Measurements from ENCODE around the gene NME7.
"Not testable (repeated sequence)": the region's sequence is repeated elsewhere in the genome, so short reads cannot be mapped to it uniquely, and the experiment has no call there.

Gene NME7

GRCh38 chr1:169363046-169363730 is 4.4 kb downstream of the NME7 start:
- Mint-ChIP-seq H3K36me3 (ENCODE audit: low read depth) (peaks cover 6% of the 10 kb centered on the region), H3K4me1 (ENCODE audit: low read depth) (peaks cover 30% of the 10 kb centered on the region), H3K9me3 (peaks cover 5% of the 10 kb centered on the region), H3K4me3 (no peak overlapping the region), H3K27ac (peak overlapping the region; percentile 77), H3K27me3 (no peaks in the 10 kb centered on the region)
- peak; percentile 44 for DNase-seq

DNA sequence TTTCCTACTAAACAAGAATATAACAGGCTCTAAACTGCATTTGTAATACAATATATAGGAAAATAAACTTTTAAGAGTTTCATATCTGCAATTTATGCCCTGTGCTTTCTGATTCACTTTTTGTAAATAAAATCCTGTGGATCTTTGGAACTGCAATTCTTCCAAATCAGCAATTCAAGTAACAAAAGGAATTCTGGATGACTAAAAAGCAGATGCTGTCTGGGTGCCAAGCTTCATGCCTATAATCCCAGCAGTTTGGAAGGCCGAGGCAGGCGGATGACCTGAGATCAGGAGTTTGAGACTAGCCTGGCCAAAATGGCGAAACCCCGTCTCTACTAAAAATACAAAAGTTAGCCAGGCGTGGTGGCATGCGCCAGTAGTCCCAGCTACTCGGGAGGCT is 6.3 kb downstream of the NME7 start:
- Mint-ChIP-seq H3K27ac (no peak overlapping the region), H3K4me3 (no peak overlapping the region)
- DNase-seq = no peak

GRCh38 chr1:169360415-169360814 is 7.2 kb downstream of the NME7 start:
- Mint-ChIP-seq H3K36me3 (ENCODE audit: low read depth) (peaks cover 6% of the 10 kb centered on the region), H3K9me3 (peaks cover 5% of the 10 kb centered on the region), H3K27ac (no peak overlapping the region), H3K4me1 (ENCODE audit: low read depth) (peaks cover 30% of the 10 kb centered on the region), H3K27me3 (no peaks in the 10 kb centered on the region), H3K4me3 (no peak overlapping the region)
- DNase-seq = no peak

More for the DNA sequence above, 6.3 kb downstream of the NME7 start:
- Mint-ChIP-seq H3K27me3 (no peaks in the 10 kb centered on the region), H3K4me1 (ENCODE audit: low read depth) (peaks cover 30% of the 10 kb centered on the region), H3K9me3 (peaks cover 5% of the 10 kb centered on the region), H3K36me3 (ENCODE audit: low read depth) (peaks cover 6% of the 10 kb centered on the region)

GRCh38 chr1:169348383-169349036 is 19.1 kb downstream of the NME7 start:
- no peak overlapping the region for H3K4me3 Mint-ChIP-seq
- no peak for DNase-seq
- no peaks in the 10 kb centered on the region for H3K27me3 Mint-ChIP-seq

DNA sequence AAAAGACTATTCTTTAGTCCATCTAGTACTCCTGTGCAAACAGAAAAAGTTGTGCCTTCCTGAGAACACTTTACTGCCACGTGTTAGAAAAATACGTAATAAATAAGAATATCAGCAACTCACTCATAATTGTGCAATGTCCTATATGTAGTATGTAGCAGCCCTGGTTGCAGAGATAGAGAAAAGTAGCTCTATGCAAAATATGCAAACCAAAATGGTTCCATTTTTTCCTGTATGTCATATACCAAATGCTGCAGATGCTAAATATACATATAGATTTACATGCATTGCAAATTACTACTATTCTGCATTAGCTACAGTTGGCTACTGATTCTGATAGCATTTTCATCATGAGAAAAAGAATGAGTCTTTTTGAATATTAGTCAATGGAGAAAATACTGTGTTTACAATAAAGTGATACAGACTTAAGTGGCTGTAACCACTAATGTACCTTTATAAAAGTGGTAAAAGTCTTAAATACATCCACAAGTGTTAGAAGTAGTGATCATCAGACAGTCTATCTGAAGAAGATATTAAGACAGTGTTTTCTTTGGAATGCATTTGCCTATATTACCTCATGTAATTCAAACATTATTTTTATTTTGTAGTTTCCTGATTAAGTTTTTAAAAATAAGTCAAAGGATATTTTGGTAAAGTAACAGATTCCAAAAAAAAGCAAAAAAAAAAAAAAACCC is 19.8 kb downstream of the NME7 start:
- Mint-ChIP-seq H3K36me3 (ENCODE audit: low read depth) (no peaks in the 10 kb centered on the region), H3K4me1 (ENCODE audit: low read depth) (peaks cover 18% of the 10 kb centered on the region), H3K4me3 (no peak overlapping the region), H3K9me3 (no peaks in the 10 kb centered on the region), H3K27me3 (no peaks in the 10 kb centered on the region), H3K27ac (no peak overlapping the region)
- DNase-seq = no peak

More at GRCh38 chr1:169348383-169349036, 19.1 kb downstream of the NME7 start:
- Mint-ChIP-seq H3K36me3 (ENCODE audit: low read depth) (peaks cover 2% of the 10 kb centered on the region), H3K4me1 (ENCODE audit: low read depth) (peaks cover 18% of the 10 kb centered on the region), H3K9me3 (no peaks in the 10 kb centered on the region), H3K27ac (no peak overlapping the region)

DNA sequence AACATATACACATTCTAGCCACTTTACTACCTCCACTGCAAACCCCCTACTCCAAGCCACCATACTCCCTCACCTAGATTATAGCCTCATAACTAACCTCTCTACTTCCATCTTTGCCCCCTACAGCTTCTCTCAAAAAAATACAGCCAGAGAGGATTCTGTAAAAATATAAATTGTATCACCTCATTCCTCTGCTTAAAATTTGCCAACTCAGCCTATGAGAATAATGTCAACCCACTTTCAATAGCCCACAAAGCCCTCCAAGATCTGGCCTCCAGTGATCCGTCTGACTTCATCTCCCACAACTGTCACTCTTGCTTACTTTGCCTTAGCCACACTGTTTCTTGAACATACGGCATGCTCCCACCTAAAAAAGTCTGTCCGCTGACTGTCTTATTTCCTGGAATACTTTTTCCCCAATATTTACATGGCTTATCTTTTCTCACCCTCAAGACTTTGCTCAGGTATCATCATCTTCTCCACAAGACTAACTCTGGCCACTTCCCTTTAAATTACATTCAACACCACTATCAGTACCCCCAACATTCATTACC is 21.5 kb downstream of the NME7 start:
- no peak overlapping the region for H3K27ac Mint-ChIP-seq
- H3K4me3 Mint-ChIP-seq = no peak overlapping the region
- H3K4me1 Mint-ChIP-seq (ENCODE audit: low read depth) = peaks cover 4% of the 10 kb centered on the region
- no peaks in the 10 kb centered on the region for H3K36me3 Mint-ChIP-seq (ENCODE audit: low read depth)
- no peak for DNase-seq
- no peaks in the 10 kb centered on the region for H3K27me3 Mint-ChIP-seq
- no peaks in the 10 kb centered on the region for H3K9me3 Mint-ChIP-seq

GRCh38 chr1:169345511-169345910 is 22.1 kb downstream of the NME7 start:
- H3K27me3 Mint-ChIP-seq = no peaks in the 10 kb centered on the region
- no peak overlapping the region for H3K4me3 Mint-ChIP-seq
- H3K4me1 Mint-ChIP-seq (ENCODE audit: low read depth) = peaks cover 5% of the 10 kb centered on the region
- no peak for DNase-seq
- no peaks in the 10 kb centered on the region for H3K36me3 Mint-ChIP-seq (ENCODE audit: low read depth)
- no peaks in the 10 kb centered on the region for H3K9me3 Mint-ChIP-seq
- H3K27ac Mint-ChIP-seq = no peak overlapping the region

DNA sequence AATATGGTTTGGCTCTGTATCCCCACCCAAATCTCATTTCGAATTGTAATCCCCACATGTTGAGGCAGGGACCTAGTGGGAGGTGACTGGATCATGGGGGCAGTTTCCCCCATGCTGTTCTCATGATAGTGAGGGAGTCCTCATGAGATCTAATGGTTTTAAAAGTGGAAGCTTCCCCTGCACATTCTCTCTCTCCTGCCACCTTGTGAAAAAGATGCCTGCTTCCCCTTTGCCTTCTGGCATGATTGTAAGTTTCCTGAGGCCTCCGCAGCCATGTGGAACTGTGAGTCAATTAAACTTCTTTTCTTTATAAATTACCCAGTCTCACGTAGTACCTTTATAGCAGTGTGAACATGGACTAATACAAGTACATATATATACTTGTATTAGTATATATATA is 25.5 kb downstream of the NME7 start:
- not testable (repeated sequence) for H3K36me3 Mint-ChIP-seq (ENCODE audit: low read depth); DNase-seq; H3K27ac Mint-ChIP-seq; H3K27me3 Mint-ChIP-seq; H3K4me3 Mint-ChIP-seq; H3K9me3 Mint-ChIP-seq
- peaks cover 18% of the 10 kb centered on the region for H3K4me1 Mint-ChIP-seq (ENCODE audit: low read depth)

DNA sequence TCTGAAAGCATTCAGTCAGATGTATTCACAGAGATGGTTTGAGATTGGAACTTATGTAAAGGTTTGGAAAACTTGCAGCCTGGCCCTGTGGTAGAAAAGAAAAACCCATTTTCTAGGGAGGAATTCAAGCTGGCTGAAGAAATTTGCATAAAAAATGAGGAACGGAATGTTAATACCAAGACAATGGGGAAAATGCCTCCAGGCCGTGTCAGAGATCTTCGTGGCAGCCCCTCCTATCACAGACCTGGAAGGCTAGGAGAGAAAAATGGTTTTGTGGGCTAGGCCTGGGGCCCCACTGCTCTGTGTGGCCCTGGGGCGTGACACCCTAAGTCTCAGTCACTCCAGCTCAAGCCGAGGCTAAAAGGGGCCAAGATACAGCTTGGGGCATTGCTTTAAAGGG is 26.7 kb downstream of the NME7 start:
- no peaks in the 10 kb centered on the region for H3K9me3 Mint-ChIP-seq
- H3K36me3 Mint-ChIP-seq (ENCODE audit: low read depth) = peaks cover 11% of the 10 kb centered on the region
- H3K4me3 Mint-ChIP-seq = no peak overlapping the region
- no peaks in the 10 kb centered on the region for H3K27me3 Mint-ChIP-seq
- H3K4me1 Mint-ChIP-seq (ENCODE audit: low read depth) = peaks cover 18% of the 10 kb centered on the region
- H3K27ac Mint-ChIP-seq = no peak overlapping the region
- DNase-seq = no peak

DNA sequence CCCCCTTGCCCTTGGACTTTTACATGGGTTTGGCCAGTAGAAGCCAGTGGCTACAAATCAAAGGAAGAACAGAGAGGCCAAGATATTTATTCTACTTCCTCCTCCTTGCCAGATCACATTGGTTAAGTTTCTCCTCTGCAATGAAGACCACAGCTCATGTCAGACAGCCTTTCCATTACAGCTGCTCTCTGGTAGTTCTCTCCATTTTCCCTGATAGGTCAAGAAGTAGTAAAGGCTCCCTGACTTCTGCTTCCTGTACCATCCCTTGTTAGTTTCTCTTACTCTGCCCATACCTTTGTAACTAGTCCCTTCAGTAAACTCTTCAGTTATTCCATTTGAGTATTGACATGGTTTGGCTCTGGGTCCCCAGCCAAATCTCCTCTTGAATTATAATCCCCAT is 27.8 kb downstream of the NME7 start:
- H3K27ac Mint-ChIP-seq = peak overlapping the region; percentile 1
- H3K4me1 Mint-ChIP-seq (ENCODE audit: low read depth) = peaks cover 19% of the 10 kb centered on the region
- H3K27me3 Mint-ChIP-seq = no peaks in the 10 kb centered on the region
- H3K36me3 Mint-ChIP-seq (ENCODE audit: low read depth) = peaks cover 19% of the 10 kb centered on the region
- H3K9me3 Mint-ChIP-seq = peaks cover 3% of the 10 kb centered on the region
- no peak for DNase-seq
- no peak overlapping the region for H3K4me3 Mint-ChIP-seq

GRCh38 chr1:169338617-169339016 is 29.0 kb downstream of the NME7 start:
- H3K27ac Mint-ChIP-seq = no peak overlapping the region
- no peaks in the 10 kb centered on the region for H3K27me3 Mint-ChIP-seq
- no peak overlapping the region for H3K4me3 Mint-ChIP-seq
- peaks cover 30% of the 10 kb centered on the region for H3K4me1 Mint-ChIP-seq (ENCODE audit: low read depth)
- peaks cover 24% of the 10 kb centered on the region for H3K36me3 Mint-ChIP-seq (ENCODE audit: low read depth)
- peaks cover 8% of the 10 kb centered on the region for H3K9me3 Mint-ChIP-seq
- DNase-seq = no peak

- not testable (repeated sequence) for H3K27me3 Mint-ChIP-seq
These were observed 30.5 kb downstream of the NME7 start for GRCh38 chr1:169336947-169337715.

DNA sequence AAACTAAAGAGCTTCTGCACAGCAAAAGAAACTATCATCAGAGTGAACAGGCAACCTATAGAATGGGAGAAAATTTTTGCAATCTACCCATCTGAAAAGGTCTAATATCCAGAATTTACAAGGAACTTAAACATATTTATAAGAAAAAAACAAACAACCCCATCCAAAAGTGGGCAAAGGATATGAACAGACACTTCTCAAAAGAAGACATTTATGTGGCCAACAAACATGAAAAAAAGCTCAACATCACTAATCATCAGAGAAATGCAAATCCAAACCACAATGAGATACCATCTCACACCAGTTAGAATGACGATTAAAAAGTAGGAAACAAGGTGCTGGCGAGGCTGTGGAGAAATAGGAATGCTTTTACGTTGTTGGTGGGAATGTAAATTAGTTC is 32.9 kb downstream of the NME7 start:
- not testable (repeated sequence) for H3K4me3 Mint-ChIP-seq, H3K27ac Mint-ChIP-seq, DNase-seq, H3K27me3 Mint-ChIP-seq
- H3K36me3 Mint-ChIP-seq (ENCODE audit: low read depth) = peaks cover 39% of the 10 kb centered on the region
- peaks cover 19% of the 10 kb centered on the region for H3K9me3 Mint-ChIP-seq
- peaks cover 18% of the 10 kb centered on the region for H3K4me1 Mint-ChIP-seq (ENCODE audit: low read depth)

More at GRCh38 chr1:169336947-169337715, 30.5 kb downstream of the NME7 start:
- peaks cover 30% of the 10 kb centered on the region for H3K4me1 Mint-ChIP-seq (ENCODE audit: low read depth)
- H3K4me3 Mint-ChIP-seq, DNase-seq, H3K27ac Mint-ChIP-seq: not testable (repeated sequence)
- peaks cover 28% of the 10 kb centered on the region for H3K36me3 Mint-ChIP-seq (ENCODE audit: low read depth)
- H3K9me3 Mint-ChIP-seq = peaks cover 12% of the 10 kb centered on the region

- DNase-seq = no peak
- peaks cover 36% of the 10 kb centered on the region for H3K36me3 Mint-ChIP-seq (ENCODE audit: low read depth)
- no peaks in the 10 kb centered on the region for H3K27me3 Mint-ChIP-seq
These were observed 36.7 kb downstream of the NME7 start for GRCh38 chr1:169330927-169331326.

More at GRCh38 chr1:169330927-169331326, 36.7 kb downstream of the NME7 start:
- Mint-ChIP-seq H3K4me1 (ENCODE audit: low read depth) (peaks cover 30% of the 10 kb centered on the region), H3K9me3 (peaks cover 19% of the 10 kb centered on the region), H3K27ac (no peak overlapping the region), H3K4me3 (no peak overlapping the region)

Measured in activated T-cell treated with anti-CD3 and anti-CD28 coated beads, Interleukin-2, amount 50 U/mL, for 24 hours (primary cell).